ENCODE results near the gene HAGHL. TPM values are rescaled to one million over a fixed set of nuclear protein-coding genes. Genes with fewer than 3 reads are reported as not detected.
"Not testable (repeated sequence)": the region's sequence is repeated elsewhere in the genome, so short reads cannot be mapped to it uniquely, and the experiment has no call there.

The HAGHL gene
- total RNA-seq, 2 donors from 2014 or later = 7.7 to 10.1 TPM

DNA sequence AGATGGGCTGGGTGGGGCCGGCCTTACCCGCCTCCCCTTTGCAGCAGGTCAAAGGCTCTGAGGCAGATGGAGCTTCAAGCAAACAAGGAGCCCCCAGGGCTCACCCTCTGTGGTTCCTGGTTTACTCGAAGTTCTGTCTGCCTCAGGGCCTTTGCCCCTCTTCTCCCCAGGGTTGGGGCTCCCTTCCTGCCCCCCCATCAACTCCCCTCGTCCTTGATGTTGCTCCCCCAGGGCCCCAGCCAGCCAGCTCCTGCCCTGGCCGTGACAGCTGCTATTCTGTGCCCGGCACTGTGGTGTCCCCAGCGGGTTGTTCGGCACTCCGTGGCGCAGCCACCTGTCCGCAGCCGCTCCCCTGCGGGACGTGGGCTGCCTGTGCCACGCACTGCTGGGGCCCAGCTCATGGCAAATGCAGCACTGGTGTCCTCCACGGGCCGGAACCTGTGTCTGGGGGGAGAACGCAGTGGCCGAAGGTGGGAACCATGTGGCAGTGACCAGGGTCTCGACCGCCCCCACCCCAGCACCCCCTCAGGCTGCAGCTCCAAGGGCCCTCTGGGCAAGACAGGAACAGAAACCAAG is 16.3 kb upstream of the HAGHL start:
- Histone ChIP-seq H3K9me3 (no peaks in the 10 kb centered on the region), H3K4me1 (replicated peaks) (peaks cover 5% of the 10 kb centered on the region), H3K27ac (no peak overlapping the region), H3K27me3 (replicated peaks; ENCODE audit: insufficient read depth) (peaks cover 14% of the 10 kb centered on the region), H3K4me3 (no peak overlapping the region), H3K36me3 (no peaks in the 10 kb centered on the region)
- no peak for TF ChIP-seq POLR2A (IDR thresholded peaks at IDR 0.05)
- TF ChIP-seq, protein P1, sequence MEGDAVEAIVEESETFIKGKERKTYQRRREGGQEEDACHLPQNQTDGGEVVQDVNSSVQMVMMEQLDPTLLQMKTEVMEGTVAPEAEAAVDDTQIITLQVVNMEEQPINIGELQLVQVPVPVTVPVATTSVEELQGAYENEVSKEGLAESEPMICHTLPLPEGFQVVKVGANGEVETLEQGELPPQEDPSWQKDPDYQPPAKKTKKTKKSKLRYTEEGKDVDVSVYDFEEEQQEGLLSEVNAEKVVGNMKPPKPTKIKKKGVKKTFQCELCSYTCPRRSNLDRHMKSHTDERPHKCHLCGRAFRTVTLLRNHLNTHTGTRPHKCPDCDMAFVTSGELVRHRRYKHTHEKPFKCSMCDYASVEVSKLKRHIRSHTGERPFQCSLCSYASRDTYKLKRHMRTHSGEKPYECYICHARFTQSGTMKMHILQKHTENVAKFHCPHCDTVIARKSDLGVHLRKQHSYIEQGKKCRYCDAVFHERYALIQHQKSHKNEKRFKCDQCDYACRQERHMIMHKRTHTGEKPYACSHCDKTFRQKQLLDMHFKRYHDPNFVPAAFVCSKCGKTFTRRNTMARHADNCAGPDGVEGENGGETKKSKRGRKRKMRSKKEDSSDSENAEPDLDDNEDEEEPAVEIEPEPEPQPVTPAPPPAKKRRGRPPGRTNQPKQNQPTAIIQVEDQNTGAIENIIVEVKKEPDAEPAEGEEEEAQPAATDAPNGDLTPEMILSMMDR (IDR thresholded peaks at IDR 0.05) = no peak
- TF ChIP-seq POLR2AphosphoS5 (IDR thresholded peaks at IDR 0.05) = no peak
- intact Hi-C loops (cut with DNase I) = loop anchor here (5.0 kb wide), 2 partner anchors 77 to 342 kb away; partner anchors contain the start of genes CHTF18 and RPUSD1
- DNase-seq (ENCODE audit: low spot score) = no peak
- 68% methylated on average over 19 of the region's 21 CpGs for WGBS

- intact Hi-C loops (cut with DNase I) = loop anchor here (5.0 kb wide), 2 partner anchors 76 to 341 kb away; partner anchors contain the start of genes CHTF18 and RPUSD1
- WGBS = 61% methylated on average over 12 of the region's 12 CpGs
Measured at GRCh38 chr16:711084-711483, 15.8 kb upstream of the HAGHL start.

GRCh38 chr16:711548-712320 is 15.2 kb upstream of the HAGHL start:
- TF ChIP-seq, protein P1 (IDR thresholded peaks at IDR 0.05) = peak; percentile 85 to 92 (median 91)
- peak; percentile 6 for TF ChIP-seq POLR2AphosphoS5 (IDR thresholded peaks at IDR 0.05)
- TF ChIP-seq POLR2A (IDR thresholded peaks at IDR 0.05) = no peak
- H3K4me1 ChIP-seq (replicated peaks) = peaks cover 14% of the 10 kb centered on the region

More at GRCh38 chr16:711084-711483, 15.8 kb upstream of the HAGHL start:
- Histone ChIP-seq H3K4me3 (no peak overlapping the region), H3K9me3 (no peaks in the 10 kb centered on the region), H3K36me3 (no peaks in the 10 kb centered on the region), H3K27ac (no peak overlapping the region), H3K4me1 (replicated peaks) (peaks cover 10% of the 10 kb centered on the region), H3K27me3 (replicated peaks; ENCODE audit: insufficient read depth) (peaks cover 14% of the 10 kb centered on the region)
- TF ChIP-seq, protein P1 (IDR thresholded peaks at IDR 0.05) = no peak
- TF ChIP-seq POLR2A (IDR thresholded peaks at IDR 0.05) = no peak
- no peak for TF ChIP-seq POLR2AphosphoS5 (IDR thresholded peaks at IDR 0.05)
- DNase-seq (ENCODE audit: low spot score) = no peak

GRCh38 chr16:712740-713250 is 14.1 kb upstream of the HAGHL start:
- not testable (repeated sequence) for DNase-seq (ENCODE audit: low spot score); H3K4me3 ChIP-seq; H3K27me3 ChIP-seq (replicated peaks; ENCODE audit: insufficient read depth); H3K36me3 ChIP-seq; H3K9me3 ChIP-seq; H3K27ac ChIP-seq
- TF ChIP-seq, protein P1 (IDR thresholded peaks at IDR 0.05) = peak in 2 of 4 experiments; percentile 17 to 35
- peaks cover 14% of the 10 kb centered on the region for H3K4me1 ChIP-seq (replicated peaks)
- WGBS = 37% methylated on average over 13 of the region's 13 CpGs
- intact Hi-C loops (cut with DNase I) = loop anchor here (5.0 kb wide), 2 partner anchors 75 to 340 kb away; partner anchors contain the start of genes CHTF18 and RPUSD1

More at GRCh38 chr16:711548-712320, 15.2 kb upstream of the HAGHL start:
- intact Hi-C loops (cut with DNase I) = loop anchor here (5.0 kb wide), 2 partner anchors 76 to 341 kb away; partner anchors contain the start of genes CHTF18 and RPUSD1
- H3K4me3 ChIP-seq = no peak overlapping the region
- peak; percentile 48 for DNase-seq (ENCODE audit: low spot score)
- H3K36me3 ChIP-seq = no peaks in the 10 kb centered on the region
- H3K27ac ChIP-seq = no peak overlapping the region
- WGBS = 10% methylated on average over 25 of the region's 25 CpGs
- peaks cover 10% of the 10 kb centered on the region for H3K27me3 ChIP-seq (replicated peaks; ENCODE audit: insufficient read depth)
- H3K9me3 ChIP-seq = no peaks in the 10 kb centered on the region

Measured in prostate gland (tissue), 2 donors.